ENCODE data around the gene MAP3K13.

DNA sequence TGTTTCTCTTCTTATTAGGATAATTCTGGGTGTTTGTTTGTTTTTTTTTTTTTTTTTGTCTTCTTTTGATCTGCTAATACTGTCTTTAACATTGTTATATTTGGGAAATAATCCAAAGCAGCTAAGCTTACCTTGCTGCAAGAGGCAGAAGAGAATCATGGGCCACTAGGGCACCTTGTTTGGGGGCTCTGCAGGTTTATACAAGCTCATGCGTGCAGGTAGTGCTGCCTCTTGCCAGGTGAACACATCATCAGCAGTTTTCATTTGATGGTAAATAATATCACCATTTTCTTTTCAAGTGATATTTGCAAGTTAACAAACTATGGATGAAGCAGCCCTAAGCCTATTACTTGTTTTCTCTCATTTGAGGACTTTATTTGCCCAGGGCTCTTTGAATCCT lies 37.9 kb downstream of the MAP3K13 start:
- TF ChIP-seq POLR2AphosphoS5 (IDR thresholded peaks at IDR 0.05): no peak
- no peak for TF ChIP-seq EP300 (IDR thresholded peaks at IDR 0.05; ENCODE audit: low read depth)
- TF ChIP-seq, protein P1, sequence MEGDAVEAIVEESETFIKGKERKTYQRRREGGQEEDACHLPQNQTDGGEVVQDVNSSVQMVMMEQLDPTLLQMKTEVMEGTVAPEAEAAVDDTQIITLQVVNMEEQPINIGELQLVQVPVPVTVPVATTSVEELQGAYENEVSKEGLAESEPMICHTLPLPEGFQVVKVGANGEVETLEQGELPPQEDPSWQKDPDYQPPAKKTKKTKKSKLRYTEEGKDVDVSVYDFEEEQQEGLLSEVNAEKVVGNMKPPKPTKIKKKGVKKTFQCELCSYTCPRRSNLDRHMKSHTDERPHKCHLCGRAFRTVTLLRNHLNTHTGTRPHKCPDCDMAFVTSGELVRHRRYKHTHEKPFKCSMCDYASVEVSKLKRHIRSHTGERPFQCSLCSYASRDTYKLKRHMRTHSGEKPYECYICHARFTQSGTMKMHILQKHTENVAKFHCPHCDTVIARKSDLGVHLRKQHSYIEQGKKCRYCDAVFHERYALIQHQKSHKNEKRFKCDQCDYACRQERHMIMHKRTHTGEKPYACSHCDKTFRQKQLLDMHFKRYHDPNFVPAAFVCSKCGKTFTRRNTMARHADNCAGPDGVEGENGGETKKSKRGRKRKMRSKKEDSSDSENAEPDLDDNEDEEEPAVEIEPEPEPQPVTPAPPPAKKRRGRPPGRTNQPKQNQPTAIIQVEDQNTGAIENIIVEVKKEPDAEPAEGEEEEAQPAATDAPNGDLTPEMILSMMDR (IDR thresholded peaks at IDR 0.05): no peak
- TF ChIP-seq POLR2A (IDR thresholded peaks at IDR 0.05): no peak
